Measurements from ENCODE around the gene UBB.

GRCh38 chr17:16429083-16429482 is 48.2 kb downstream of the UBB start:
- TF ChIP-seq CTCF (IDR thresholded peaks at IDR 0.05) (no peak), POLR2A (IDR thresholded peaks at IDR 0.05) (no peak)

All from adrenal gland (tissue), 5 donors.